Measurements from ENCODE around the gene BANK1. TPM values are rescaled to one million over a fixed set of nuclear protein-coding genes. Genes with fewer than 3 reads are reported as not detected.

BANK1 gene
- total and polyA plus RNA-seq, 2 donors (not counting 1 experiment from before 2014, with no cell fraction given): 353 to 354 TPM

GRCh38 chr4:101824500-101824899, 34.0 kb downstream of the BANK1 start:
- Histone ChIP-seq H3K27me3 (replicated peaks in 1 of 4; ENCODE audit: control extremely low read depth in 1 of 4, control insufficient read depth in 3 of 4, insufficient read depth in 4 of 4, low read length in 3 of 4) (no peaks in the 10 kb centered on the region), H2AFZ (ENCODE audit: insufficient read depth, low read depth, low read length, poor library complexity, severe bottlenecking) (peak overlapping the region; percentile 26), H3K27ac (ENCODE audit: low read length in 2 of 2) (peak overlapping the region in 1 of 2 donors; percentile 71), H3K36me3 (replicated peaks in 1 of 2; ENCODE audit: control extremely low read depth in 1 of 2, control insufficient read depth in 1 of 2, extremely low read depth in 1 of 2, insufficient read depth in 2 of 2, low read length in 1 of 2) (peaks cover 0 to 42% of the 10 kb centered on the region in 2 experiments), H3K4me3 (ENCODE audit: control extremely low read depth in 1 of 5, extremely low read depth in 1 of 5, insufficient read depth in 1 of 5, low read depth in 2 of 5, low read length in 4 of 5) (peak overlapping the region in 1 of 5 experiments; percentile 41), H3K9ac (ENCODE audit: low read length) (peak overlapping the region; percentile 19), H3K4me2 (replicated peaks; ENCODE audit: low read depth, low read length, poor library complexity, severe bottlenecking) (peak overlapping the region; percentile 54), H3K9me3 (ENCODE audit: control extremely low read depth in 1 of 3, control insufficient read depth in 2 of 3, insufficient read depth in 1 of 3, low read length in 2 of 3) (peaks cover 4 to 13% (median 5%) of the 10 kb centered on the region in 3 donors), H4K20me1 (ENCODE audit: control insufficient read depth, insufficient read depth, low read length, poor library complexity, severe bottlenecking) (no peaks in the 10 kb centered on the region), H3K4me1 (ENCODE audit: control insufficient read depth in 2 of 2, insufficient read depth in 2 of 2, low read length in 2 of 2) (peaks cover 39 to 61% of the 10 kb centered on the region in 2 donors), H3K79me2 (ENCODE audit: control insufficient read depth, insufficient read depth, low read length) (peaks cover 98% of the 10 kb centered on the region)
- H3K4me1 Mint-ChIP-seq: peaks cover 67% of the 10 kb centered on the region
- peak overlapping the region; percentile 87 for H3K27ac Mint-ChIP-seq
- ChIA-PET POLR2A (interaction anchor here (0.6 to 1.4 kb wide), 4 partner anchors 11 to 1276 kb away, joined by 3 to 5 read pairs (median 3); no protein-coding TSS in a partner anchor), CTCF (interaction anchor here (0.6 to 1.6 kb wide), 3 partner anchors 20 to 762 kb away, joined by 3 to 4 read pairs (median 3); no protein-coding TSS in a partner anchor)
- TF ChIP-seq EZH2 (IDR thresholded peaks at IDR 0.05; ENCODE audit: borderline replicate concordance, insufficient read depth, low read depth, low read length, poor library complexity, severe bottlenecking) (no peak), CTCF (IDR thresholded peaks at IDR 0.05) (no peak)
- intact Hi-C loops (cut with micrococcal nuclease): no loop called here
- no peaks in the 10 kb centered on the region for H3K27me3 Mint-ChIP-seq
- peak overlapping the region; percentile 53 for H3K4me3 Mint-ChIP-seq
- no peak for DNase-seq
- ATAC-seq (ENCODE audit: low read depth): no peak
- peaks cover 9% of the 10 kb centered on the region for H3K9me3 Mint-ChIP-seq (ENCODE audit: insufficient read depth)

- no CpG with 5 or more reads among the region's 2 CpGs for WGBS (ENCODE audit: insufficient coverage)
- H3K27me3 ChIP-seq (replicated peaks in 1 of 4; ENCODE audit: control extremely low read depth in 1 of 4, control insufficient read depth in 3 of 4, insufficient read depth in 4 of 4, low read length in 3 of 4): no peaks in the 10 kb centered on the region
- TF ChIP-seq EZH2 (IDR thresholded peaks at IDR 0.05; ENCODE audit: borderline replicate concordance, insufficient read depth, low read depth, low read length, poor library complexity, severe bottlenecking) (no peak), CTCF (IDR thresholded peaks at IDR 0.05) (no peak)
- Mint-ChIP-seq H3K27ac (no peak overlapping the region), H3K9me3 (ENCODE audit: insufficient read depth) (peaks cover 5% of the 10 kb centered on the region), H3K4me1 (peaks cover 63% of the 10 kb centered on the region), H3K27me3 (no peaks in the 10 kb centered on the region), H3K4me3 (peak overlapping the region; percentile 17)
- H3K4me2 ChIP-seq (replicated peaks; ENCODE audit: low read depth, low read length, poor library complexity, severe bottlenecking): peak overlapping the region; percentile 54
- CTCF ChIA-PET: no interaction called here
- peak overlapping the region in 1 of 5 experiments; percentile 18 for H3K4me3 ChIP-seq (ENCODE audit: control extremely low read depth in 1 of 5, extremely low read depth in 1 of 5, insufficient read depth in 1 of 5, low read depth in 2 of 5, low read length in 4 of 5)
- DNase-seq: no peak
- H3K27ac ChIP-seq (ENCODE audit: low read length in 2 of 2): peak overlapping the region in 1 of 2 donors; percentile 69
- POLR2A ChIA-PET: no interaction called here
- H3K9ac ChIP-seq (ENCODE audit: low read length): no peak overlapping the region
- H3K79me2 ChIP-seq (ENCODE audit: control insufficient read depth, insufficient read depth, low read length): peaks cover 98% of the 10 kb centered on the region
- no peaks in the 10 kb centered on the region for H4K20me1 ChIP-seq (ENCODE audit: control insufficient read depth, insufficient read depth, low read length, poor library complexity, severe bottlenecking)
- peaks cover 37 to 66% of the 10 kb centered on the region in 2 donors for H3K4me1 ChIP-seq (ENCODE audit: control insufficient read depth in 2 of 2, insufficient read depth in 2 of 2, low read length in 2 of 2)
- peak; percentile 31 for ATAC-seq (ENCODE audit: low read depth)
- H2AFZ ChIP-seq (ENCODE audit: insufficient read depth, low read depth, low read length, poor library complexity, severe bottlenecking): no peak overlapping the region
- intact Hi-C loops (cut with micrococcal nuclease): loop anchor here (1.0 to 5.0 kb wide), 2 partner anchors 9 to 34 kb away; partner anchors contain the start of gene BANK1
- peaks cover 0 to 13% (median under 1%) of the 10 kb centered on the region in 3 donors for H3K9me3 ChIP-seq (ENCODE audit: control extremely low read depth in 1 of 3, control insufficient read depth in 2 of 3, insufficient read depth in 1 of 3, low read length in 2 of 3)
- H3K36me3 ChIP-seq (replicated peaks in 1 of 2; ENCODE audit: control extremely low read depth in 1 of 2, control insufficient read depth in 1 of 2, extremely low read depth in 1 of 2, insufficient read depth in 2 of 2, low read length in 1 of 2): peaks cover under 1 to 41% of the 10 kb centered on the region in 2 experiments
Measured at GRCh38 chr4:101825953-101826352, 35.4 kb downstream of the BANK1 start.

Data from B cell (primary cell).